ENCODE results near the gene DACH1.

Gene DACH1

DNA sequence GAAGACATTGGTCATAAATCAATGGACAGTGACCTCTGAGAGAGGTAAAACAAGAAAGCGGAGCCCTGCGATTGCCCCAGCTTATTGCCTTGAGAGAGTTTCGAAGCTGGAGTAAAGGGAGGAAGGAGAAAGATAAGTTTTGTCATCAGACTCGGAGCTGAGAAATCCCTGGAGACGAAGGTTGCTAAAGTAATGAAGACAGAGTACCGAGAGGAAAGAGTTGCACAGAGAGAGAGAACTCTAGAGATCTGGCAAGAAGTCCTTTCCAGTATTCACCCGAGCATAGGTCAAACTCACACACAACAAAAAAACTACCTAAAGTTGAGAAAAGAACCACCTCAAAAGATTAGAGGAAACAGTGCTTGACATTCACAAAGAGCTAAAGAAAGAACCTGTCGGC is 472.0 kb downstream of the DACH1 start:
- no peaks in the 10 kb centered on the region for H3K27me3 ChIP-seq (ENCODE audit: control insufficient read depth, insufficient read depth, low read length)
- H3K36me3 ChIP-seq (ENCODE audit: control insufficient read depth, insufficient read depth, low read length), result no peaks in the 10 kb centered on the region
- no peak overlapping the region for H3K4me3 ChIP-seq (ENCODE audit: low read depth, low read length)
- H3K9ac ChIP-seq (ENCODE audit: low read depth, low read length), result no peak overlapping the region
- H3K4me1 ChIP-seq (ENCODE audit: control insufficient read depth, insufficient read depth, low read length), result no peaks in the 10 kb centered on the region
- H3K9me3 ChIP-seq (ENCODE audit: control insufficient read depth, insufficient read depth, low read length), result peaks cover 7% of the 10 kb centered on the region

DNA sequence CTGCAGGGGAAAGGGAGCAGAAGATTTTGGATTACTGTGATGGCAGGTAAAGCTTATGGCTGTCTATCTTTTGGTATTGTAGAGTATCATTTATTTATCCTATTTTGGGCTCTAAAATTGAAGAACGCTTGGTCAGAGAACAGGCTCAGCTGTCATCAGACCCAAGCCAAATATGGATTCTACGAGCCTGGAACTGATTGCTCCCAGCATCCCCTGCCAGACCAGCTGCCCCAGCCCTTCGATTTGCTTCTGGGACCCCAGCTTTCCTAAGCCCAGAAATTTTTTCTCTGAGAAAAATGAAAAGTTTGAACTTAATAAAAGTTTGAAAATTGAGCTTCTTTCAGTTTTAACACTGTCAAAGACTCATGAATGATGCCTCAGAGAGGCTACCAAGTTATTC is 472.8 kb downstream of the DACH1 start:
- no peaks in the 10 kb centered on the region for H3K36me3 ChIP-seq (ENCODE audit: control insufficient read depth, insufficient read depth, low read length)
- H3K4me1 ChIP-seq (ENCODE audit: control insufficient read depth, insufficient read depth, low read length), result no peaks in the 10 kb centered on the region
- no peak overlapping the region for H3K9ac ChIP-seq (ENCODE audit: low read depth, low read length)
- H3K9me3 ChIP-seq (ENCODE audit: control insufficient read depth, insufficient read depth, low read length), result peaks cover 7% of the 10 kb centered on the region
- H3K27me3 ChIP-seq (ENCODE audit: control insufficient read depth, insufficient read depth, low read length), result no peaks in the 10 kb centered on the region
- no peak overlapping the region for H3K4me3 ChIP-seq (ENCODE audit: low read depth, low read length)
